ENCODE measurements around the gene MXD4. TPM values are rescaled to one million over a fixed set of nuclear protein-coding genes. Genes with fewer than 3 reads are reported as not detected.

Gene MXD4
- total and polyA plus RNA-seq, 2 of the 13 experiments (the other 11 are each of a cell fraction or from before 2014, with no cell fraction given): 29.0 to 31.3 TPM

DNA sequence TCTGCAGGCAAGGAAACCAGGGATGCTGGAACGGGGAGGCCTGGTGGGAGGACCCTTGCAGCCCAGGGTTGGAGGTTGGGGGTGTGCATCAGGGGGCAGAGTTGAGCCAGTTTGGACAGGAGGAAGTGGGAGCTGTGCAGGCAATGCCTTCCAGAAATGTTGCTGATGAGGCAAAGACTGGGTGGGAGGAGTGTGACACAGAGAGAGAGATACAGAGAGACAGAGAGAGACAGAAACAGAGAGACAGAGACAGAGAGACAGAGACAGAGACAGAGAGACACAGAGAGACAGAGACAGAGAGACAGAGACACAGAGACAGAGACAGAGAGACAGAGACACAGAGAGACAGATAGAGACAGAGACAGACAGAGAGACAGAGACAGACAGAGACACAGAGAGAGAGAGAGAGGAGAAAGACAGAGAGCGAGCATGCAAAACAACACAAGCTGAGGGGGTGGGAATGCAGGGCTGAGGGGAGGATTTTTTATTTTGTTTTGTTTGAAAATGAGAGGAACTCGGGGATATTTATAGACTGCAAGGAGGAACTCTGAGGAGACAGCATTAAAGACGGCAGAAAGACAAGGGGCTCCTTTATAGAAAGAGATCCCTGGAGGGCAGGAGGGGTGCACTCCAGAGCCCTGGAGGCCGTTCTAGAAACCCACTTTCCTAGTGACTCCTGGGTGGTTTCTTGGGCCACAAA is 18.1 kb downstream of the MXD4 start:
- Histone ChIP-seq H3K27ac (ENCODE audit: extremely low read length, insufficient read depth, low read length) (no peak overlapping the region), H2AFZ (ENCODE audit: low read length) (no peak overlapping the region), H3K4me1 (ENCODE audit: insufficient read depth, low read length) (peaks cover 54% of the 10 kb centered on the region), H3K9me3 (ENCODE audit: low read length) (no peaks in the 10 kb centered on the region), H3K79me2 (ENCODE audit: insufficient read depth, low read length) (peaks cover 28% of the 10 kb centered on the region), H3K27me3 (ENCODE audit: control insufficient read depth in 1 of 2, insufficient read depth in 2 of 2, low read length in 2 of 2) (no peaks in the 10 kb centered on the region), H3K4me2 (ENCODE audit: low read depth, low read length) (no peak overlapping the region), H3K4me3 (replicated peaks in 1 of 3; ENCODE audit: insufficient read depth in 1 of 3, low read depth in 2 of 3, low read length in 3 of 3) (no peak overlapping the region), H3K9ac (ENCODE audit: insufficient read depth, low read depth, low read length) (no peak overlapping the region), H3K36me3 (replicated peaks in 1 of 2; ENCODE audit: control insufficient read depth in 1 of 2, insufficient read depth in 2 of 2, low read length in 2 of 2) (peaks cover 0 to 6% of the 10 kb centered on the region in 2 experiments; a peak in 2 of 5 replicates), H4K20me1 (ENCODE audit: insufficient read depth, low read length) (0 out of 2 replicates have a peak, but pooled peaks cover 2% of the 10 kb centered on the region)
- CTCF ChIA-PET (ENCODE audit: low intra/inter-chr PET ratio, low total read pairs): no interaction called here
- intact Hi-C loops (cut with micrococcal nuclease; ENCODE audit: unreplicated experiment) (loop anchor here (10.0 kb wide), 1 partner anchor 221 kb away; the partner anchor contains the start of gene RNF4), in situ Hi-C loops (cut with HindIII; ENCODE audit: extremely low pct_ligation_motif_present, low pct_unique_long_range_greater_than_20kb) (no loop called here)
- TF ChIP-seq, protein P1, sequence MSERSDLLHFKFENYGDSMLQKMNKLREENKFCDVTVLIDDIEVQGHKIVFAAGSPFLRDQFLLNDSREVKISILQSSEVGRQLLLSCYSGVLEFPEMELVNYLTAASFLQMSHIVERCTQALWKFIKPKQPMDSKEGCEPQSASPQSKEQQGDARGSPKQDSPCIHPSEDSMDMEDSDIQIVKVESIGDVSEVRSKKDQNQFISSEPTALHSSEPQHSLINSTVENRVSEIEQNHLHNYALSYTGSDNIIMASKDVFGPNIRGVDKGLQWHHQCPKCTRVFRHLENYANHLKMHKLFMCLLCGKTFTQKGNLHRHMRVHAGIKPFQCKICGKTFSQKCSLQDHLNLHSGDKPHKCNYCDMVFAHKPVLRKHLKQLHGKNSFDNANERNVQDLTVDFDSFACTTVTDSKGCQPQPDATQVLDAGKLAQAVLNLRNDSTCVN (CRISPR knock-in tag; IDR thresholded peaks at IDR 0.05; ENCODE audit: borderline replicate concordance): no peak
- TF ChIP-seq NFIC (IDR thresholded peaks at IDR 0.05; ENCODE audit: low read length): no peak
- no peak for TF ChIP-seq HCFC1 (IDR thresholded peaks at IDR 0.05; ENCODE audit: low read depth, low read length)
- TF ChIP-seq, protein P2, sequence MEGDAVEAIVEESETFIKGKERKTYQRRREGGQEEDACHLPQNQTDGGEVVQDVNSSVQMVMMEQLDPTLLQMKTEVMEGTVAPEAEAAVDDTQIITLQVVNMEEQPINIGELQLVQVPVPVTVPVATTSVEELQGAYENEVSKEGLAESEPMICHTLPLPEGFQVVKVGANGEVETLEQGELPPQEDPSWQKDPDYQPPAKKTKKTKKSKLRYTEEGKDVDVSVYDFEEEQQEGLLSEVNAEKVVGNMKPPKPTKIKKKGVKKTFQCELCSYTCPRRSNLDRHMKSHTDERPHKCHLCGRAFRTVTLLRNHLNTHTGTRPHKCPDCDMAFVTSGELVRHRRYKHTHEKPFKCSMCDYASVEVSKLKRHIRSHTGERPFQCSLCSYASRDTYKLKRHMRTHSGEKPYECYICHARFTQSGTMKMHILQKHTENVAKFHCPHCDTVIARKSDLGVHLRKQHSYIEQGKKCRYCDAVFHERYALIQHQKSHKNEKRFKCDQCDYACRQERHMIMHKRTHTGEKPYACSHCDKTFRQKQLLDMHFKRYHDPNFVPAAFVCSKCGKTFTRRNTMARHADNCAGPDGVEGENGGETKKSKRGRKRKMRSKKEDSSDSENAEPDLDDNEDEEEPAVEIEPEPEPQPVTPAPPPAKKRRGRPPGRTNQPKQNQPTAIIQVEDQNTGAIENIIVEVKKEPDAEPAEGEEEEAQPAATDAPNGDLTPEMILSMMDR (CRISPR knock-in tag; IDR thresholded peaks at IDR 0.05): peak; percentile 63
- TF ChIP-seq NAIF1 (CRISPR knock-in tag; IDR thresholded peaks at IDR 0.05; ENCODE audit: borderline replicate concordance): no peak
- TF ChIP-seq ZSCAN30 (CRISPR knock-in tag; IDR thresholded peaks at IDR 0.05): no peak
- peak; percentile 48; the same call in 1 of the 2 replicates for TF ChIP-seq MAFF (IDR thresholded peaks at IDR 0.05; ENCODE audit: low read depth, low read length)
- TF ChIP-seq, protein P3, sequence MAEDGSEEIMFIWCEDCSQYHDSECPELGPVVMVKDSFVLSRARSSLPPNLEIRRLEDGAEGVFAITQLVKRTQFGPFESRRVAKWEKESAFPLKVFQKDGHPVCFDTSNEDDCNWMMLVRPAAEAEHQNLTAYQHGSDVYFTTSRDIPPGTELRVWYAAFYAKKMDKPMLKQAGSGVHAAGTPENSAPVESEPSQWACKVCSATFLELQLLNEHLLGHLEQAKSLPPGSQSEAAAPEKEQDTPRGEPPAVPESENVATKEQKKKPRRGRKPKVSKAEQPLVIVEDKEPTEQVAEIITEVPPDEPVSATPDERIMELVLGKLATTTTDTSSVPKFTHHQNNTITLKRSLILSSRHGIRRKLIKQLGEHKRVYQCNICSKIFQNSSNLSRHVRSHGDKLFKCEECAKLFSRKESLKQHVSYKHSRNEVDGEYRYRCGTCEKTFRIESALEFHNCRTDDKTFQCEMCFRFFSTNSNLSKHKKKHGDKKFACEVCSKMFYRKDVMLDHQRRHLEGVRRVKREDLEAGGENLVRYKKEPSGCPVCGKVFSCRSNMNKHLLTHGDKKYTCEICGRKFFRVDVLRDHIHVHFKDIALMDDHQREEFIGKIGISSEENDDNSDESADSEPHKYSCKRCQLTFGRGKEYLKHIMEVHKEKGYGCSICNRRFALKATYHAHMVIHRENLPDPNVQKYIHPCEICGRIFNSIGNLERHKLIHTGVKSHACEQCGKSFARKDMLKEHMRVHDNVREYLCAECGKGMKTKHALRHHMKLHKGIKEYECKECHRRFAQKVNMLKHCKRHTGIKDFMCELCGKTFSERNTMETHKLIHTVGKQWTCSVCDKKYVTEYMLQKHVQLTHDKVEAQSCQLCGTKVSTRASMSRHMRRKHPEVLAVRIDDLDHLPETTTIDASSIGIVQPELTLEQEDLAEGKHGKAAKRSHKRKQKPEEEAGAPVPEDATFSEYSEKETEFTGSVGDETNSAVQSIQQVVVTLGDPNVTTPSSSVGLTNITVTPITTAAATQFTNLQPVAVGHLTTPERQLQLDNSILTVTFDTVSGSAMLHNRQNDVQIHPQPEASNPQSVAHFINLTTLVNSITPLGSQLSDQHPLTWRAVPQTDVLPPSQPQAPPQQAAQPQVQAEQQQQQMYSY (CRISPR knock-in tag; IDR thresholded peaks at IDR 0.05): no peak
- no peak for TF ChIP-seq IKZF1 (IDR thresholded peaks at IDR 0.05)
- TF ChIP-seq RBM22 (optimal IDR thresholded peaks at IDR 0.05; ENCODE audit: low read length): no peak
- no peak for TF ChIP-seq ZSCAN22 (CRISPR knock-in tag; IDR thresholded peaks at IDR 0.05)
- TF ChIP-seq MAFK (conservative IDR thresholded peaks at IDR 0.05 in 1 of 2, IDR thresholded peaks at IDR 0.05 in 1 of 2; ENCODE audit: low read length in 2 of 2): peak; percentile 48 to 56
- TF ChIP-seq, protein P4, sequence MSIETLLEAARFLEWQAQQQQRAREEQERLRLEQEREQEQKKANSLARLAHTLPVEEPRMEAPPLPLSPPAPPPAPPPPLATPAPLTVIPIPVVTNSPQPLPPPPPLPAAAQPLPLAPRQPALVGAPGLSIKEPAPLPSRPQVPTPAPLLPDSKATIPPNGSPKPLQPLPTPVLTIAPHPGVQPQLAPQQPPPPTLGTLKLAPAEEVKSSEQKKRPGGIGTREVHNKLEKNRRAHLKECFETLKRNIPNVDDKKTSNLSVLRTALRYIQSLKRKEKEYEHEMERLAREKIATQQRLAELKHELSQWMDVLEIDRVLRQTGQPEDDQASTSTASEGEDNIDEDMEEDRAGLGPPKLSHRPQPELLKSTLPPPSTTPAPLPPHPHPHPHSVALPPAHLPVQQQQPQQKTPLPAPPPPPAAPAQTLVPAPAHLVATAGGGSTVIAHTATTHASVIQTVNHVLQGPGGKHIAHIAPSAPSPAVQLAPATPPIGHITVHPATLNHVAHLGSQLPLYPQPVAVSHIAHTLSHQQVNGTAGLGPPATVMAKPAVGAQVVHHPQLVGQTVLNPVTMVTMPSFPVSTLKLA (IDR thresholded peaks at IDR 0.05): no peak
- peak; percentile 38; the same call in 1 of the 2 replicates for TF ChIP-seq STAG1 (CRISPR knock-in tag; IDR thresholded peaks at IDR 0.05)
- POLR2A ChIA-PET: no interaction called here
- DNase-seq (ENCODE audit: low spot score) (peak; percentile 18), ATAC-seq (no peak), FAIRE-seq (no peak)
- 69% methylated on average over 5 of the region's 5 CpGs for WGBS (ENCODE audit: low lambda C conversion rate)
- BruUV-seq (replicated peaks): no TSS peak

All from HepG2 (cell line).